Ascending aorta (tissue), 2 donors: ENCODE results near the gene VPS37C. TPM values are rescaled to one million over a fixed set of nuclear protein-coding genes. Genes with fewer than 3 reads are reported as not detected.
A peak's percentile ranks its signal among the peaks of the same experiment; 100 is the strongest.
"Not testable (repeated sequence)": the region's sequence is repeated elsewhere in the genome, so short reads cannot be mapped to it uniquely, and the experiment has no call there.

Experiments
- DNase-seq, 2 donors: peaks; one replicate each; pipeline ENCODE4 v3.0.0-alpha.2; 2019; ENCODE audit warnings: low spot score in 2 of 2
- H3K27ac ChIP-seq, 2 donors: fragments of 200-600 bp; sonication (generic); one replicate each; pipeline ENCODE4 v1.5.1; 2016 to 2017; ENCODE audit warnings: mild to moderate bottlenecking in 1 of 2
- H3K27me3 ChIP-seq: fragments of 200-600 bp; sonication (generic); one replicate; pipeline ENCODE4 v1.5.1; 2017
- H3K36me3 ChIP-seq, 2 donors: fragments of 200-600 bp; sonication (generic); one replicate each; pipeline ENCODE4 v1.5.1; 2016
- H3K4me1 ChIP-seq, 2 donors: fragments of 200-600 bp; sonication (generic); one replicate each; pipeline ENCODE4 v1.5.1; 2016 to 2017; ENCODE audit warnings: mild to moderate bottlenecking in 1 of 2
- H3K4me3 ChIP-seq, 2 donors: fragments of 200-600 bp; sonication (generic); one replicate each; pipeline ENCODE4 v1.5.1; 2016 to 2017; ENCODE audit warnings: mild to moderate bottlenecking in 1 of 2
- H3K9me3 ChIP-seq, 2 donors: fragments of 200-600 bp; sonication (generic); one replicate each; pipeline ENCODE4 v1.5.1; 2016
- CTCF ChIP-seq, 3 experiments: fragments of 200-600 bp in 2 of 3; fragments of 450-650 bp in 1 of 3; sonication (generic) in 2 of 3; IDR thresholded peaks; one replicate each; pipeline ENCODE4 v1.5.1; 2016 to 2019; ENCODE audit warnings: antibody characterized with exemption in 3 of 3, mild to moderate bottlenecking in 1 of 3, moderate library complexity in 1 of 3
- intact Hi-C: fragments of 100-400 bp; cut with DNase I; formaldehyde crosslinking; loops from one replicate; pipeline ENCODE4 v1.15.1; 2023
- total RNA-seq: library from RNA; depleted of rRNA; stranded (reverse); fragments of >200 nt; gene quantifications from one replicate; pipeline ENCODE4 v1.1.0, GENCODE V29; 2016

VPS37C gene
- total RNA-seq, 1 donor from 2014 or later, result 25.8 TPM

- DNase-seq, result peak in 1 of 2 donors; percentile 18
- H3K9me3 ChIP-seq, result no peaks in the 10 kb centered on the region
- no peak overlapping the region for H3K27ac ChIP-seq
- no peaks in the 10 kb centered on the region for H3K27me3 ChIP-seq
- no peak overlapping the region for H3K4me3 ChIP-seq
- no peaks in the 10 kb centered on the region for H3K4me1 ChIP-seq
- no peaks in the 10 kb centered on the region for H3K36me3 ChIP-seq
- intact Hi-C loops, result no loop called here
- TF ChIP-seq CTCF (IDR thresholded peaks at IDR 0.05), result no peak
Measured at GRCh38 chr11:61168042-61168688, 6.9 kb upstream of the VPS37C start.

GRCh38 chr11:61166331-61166730, 5.1 kb upstream of the VPS37C start:
- intact Hi-C loops, H3K36me3 ChIP-seq, H3K4me1 ChIP-seq, H3K9me3 ChIP-seq, H3K4me3 ChIP-seq, H3K27me3 ChIP-seq, H3K27ac ChIP-seq: not testable (repeated sequence)
- DNase-seq, result peak in 1 of 2 donors; percentile 52

GRCh38 chr11:61165785-61166184, 4.6 kb upstream of the VPS37C start:
- H3K36me3 ChIP-seq, H3K4me3 ChIP-seq, H3K9me3 ChIP-seq, DNase-seq, H3K27me3 ChIP-seq, H3K4me1 ChIP-seq, H3K27ac ChIP-seq, intact Hi-C loops: not testable (repeated sequence)

DNA sequence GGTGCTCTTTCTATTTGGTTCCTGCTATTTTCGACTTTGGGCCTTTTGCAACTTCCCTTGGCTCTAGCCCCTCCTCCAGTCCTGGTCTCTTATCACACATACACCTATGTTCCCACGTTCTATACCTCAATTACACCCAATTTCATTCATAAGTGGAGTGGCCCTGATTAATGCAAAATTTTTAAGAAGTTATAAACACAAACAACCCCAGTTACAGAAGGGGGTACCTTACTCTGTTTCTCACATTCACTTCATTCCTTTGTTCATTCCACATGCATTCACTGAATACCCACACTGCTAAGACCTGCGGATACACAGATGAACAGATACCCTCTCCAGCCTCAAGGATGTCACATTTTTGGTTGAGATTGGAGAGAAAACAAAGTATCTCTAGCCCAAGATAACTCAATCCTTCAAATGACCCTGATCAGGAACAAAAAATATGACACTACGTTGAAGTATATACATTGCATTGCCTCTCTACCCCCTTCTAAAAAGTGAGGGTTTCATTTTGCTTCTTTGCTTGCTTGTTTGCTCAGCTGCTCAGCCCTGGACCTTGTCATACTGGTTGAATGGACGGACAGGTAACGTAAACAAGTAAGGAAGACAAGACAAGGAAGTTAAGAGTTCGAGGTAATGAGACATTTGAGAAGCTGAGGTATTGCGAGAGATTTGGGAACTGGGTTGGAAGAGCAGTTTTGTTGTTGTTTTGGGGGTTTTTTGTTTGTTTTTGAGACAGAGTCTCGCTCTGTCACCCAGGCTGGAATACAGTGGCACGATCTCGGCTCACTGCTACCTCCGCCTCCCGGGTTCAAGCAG, 3.6 kb upstream of the VPS37C start:
- intact Hi-C loops, result loop anchor here (5.0 kb wide), 2 partner anchors 323 to 1548 kb away; partner anchors contain the start of genes CCDC86 and OSBP
- TF ChIP-seq CTCF (IDR thresholded peaks at IDR 0.05), result no peak
- Histone ChIP-seq H3K27ac (no peak overlapping the region), H3K27me3 (no peaks in the 10 kb centered on the region), H3K36me3 (no peaks in the 10 kb centered on the region), H3K4me1 (peaks cover 3 to 10% of the 10 kb centered on the region in 2 donors), H3K4me3 (no peak overlapping the region), H3K9me3 (no peaks in the 10 kb centered on the region)
- no peak for DNase-seq

GRCh38 chr11:61163714-61164605, 2.7 kb upstream of the VPS37C start:
- Histone ChIP-seq H3K27me3 (no peaks in the 10 kb centered on the region), H3K4me1 (peaks cover 3 to 16% of the 10 kb centered on the region in 2 donors), H3K4me3 (no peak overlapping the region), H3K27ac (peak overlapping the region in 1 of 2 donors; percentile 46), H3K9me3 (no peaks in the 10 kb centered on the region), H3K36me3 (no peaks in the 10 kb centered on the region)
- TF ChIP-seq CTCF (IDR thresholded peaks at IDR 0.05), result no peak
- peak in 1 of 2 donors; percentile 63 for DNase-seq
- intact Hi-C loops, result loop anchor here (5.0 kb wide), 2 partner anchors 322 to 1547 kb away; partner anchors contain the start of genes CCDC86 and OSBP

- H3K27ac ChIP-seq, result no peak overlapping the region
- H3K27me3 ChIP-seq, result no peaks in the 10 kb centered on the region
- no peaks in the 10 kb centered on the region for H3K9me3 ChIP-seq
- peak in 1 of 2 donors; percentile 37 for DNase-seq
- no peak overlapping the region for H3K4me3 ChIP-seq
- intact Hi-C loops, result loop anchor here (5.0 kb wide), 2 partner anchors 321 to 1546 kb away; partner anchors contain the start of genes CCDC86 and OSBP
- peaks cover 3 to 24% of the 10 kb centered on the region in 2 donors for H3K4me1 ChIP-seq
- no peaks in the 10 kb centered on the region for H3K36me3 ChIP-seq
- TF ChIP-seq CTCF (IDR thresholded peaks at IDR 0.05), result no peak
Measured at GRCh38 chr11:61163021-61163420, 1.8 kb upstream of the VPS37C start.
